IPS-18c (cell line): ENCODE measurements around the gene TOP1.

Source experiments
- H3K4me3 ChIP-seq: 2 replicates; pipeline ENCODE4 v1.7.0; 2013; ENCODE audit warnings: low read depth, mild to moderate bottlenecking, low read length, moderate library complexity; ENCODE audit not compliant: insufficient read depth
- H3K9me3 ChIP-seq: one replicate; pipeline ENCODE4 v1.6.1; 2013; ENCODE audit warnings: mild to moderate bottlenecking, low read length, moderate library complexity; ENCODE audit not compliant: control insufficient read depth, insufficient read depth

TOP1 gene

DNA sequence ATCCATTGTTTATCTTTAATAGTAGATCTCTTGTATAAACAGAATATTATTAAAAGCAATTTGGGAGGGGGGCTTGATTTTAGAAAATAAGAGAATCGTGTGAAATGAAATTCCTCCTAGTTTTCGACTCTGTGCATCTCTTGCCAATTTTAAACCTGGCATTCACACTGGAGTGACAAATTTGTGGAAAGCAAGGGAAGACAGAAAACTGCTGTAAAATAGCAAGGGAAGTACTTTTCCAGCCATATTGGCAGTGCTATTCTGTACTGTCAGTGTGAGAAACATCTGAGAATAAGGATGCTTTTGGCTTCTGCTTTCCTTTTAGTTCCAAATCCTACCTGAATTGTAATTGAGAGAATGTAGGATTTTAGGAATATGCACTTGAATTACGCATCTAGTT lies 40.2 kb downstream of the TOP1 start:
- H3K4me3 ChIP-seq, result no peak overlapping the region
- no peaks in the 10 kb centered on the region for H3K9me3 ChIP-seq

DNA sequence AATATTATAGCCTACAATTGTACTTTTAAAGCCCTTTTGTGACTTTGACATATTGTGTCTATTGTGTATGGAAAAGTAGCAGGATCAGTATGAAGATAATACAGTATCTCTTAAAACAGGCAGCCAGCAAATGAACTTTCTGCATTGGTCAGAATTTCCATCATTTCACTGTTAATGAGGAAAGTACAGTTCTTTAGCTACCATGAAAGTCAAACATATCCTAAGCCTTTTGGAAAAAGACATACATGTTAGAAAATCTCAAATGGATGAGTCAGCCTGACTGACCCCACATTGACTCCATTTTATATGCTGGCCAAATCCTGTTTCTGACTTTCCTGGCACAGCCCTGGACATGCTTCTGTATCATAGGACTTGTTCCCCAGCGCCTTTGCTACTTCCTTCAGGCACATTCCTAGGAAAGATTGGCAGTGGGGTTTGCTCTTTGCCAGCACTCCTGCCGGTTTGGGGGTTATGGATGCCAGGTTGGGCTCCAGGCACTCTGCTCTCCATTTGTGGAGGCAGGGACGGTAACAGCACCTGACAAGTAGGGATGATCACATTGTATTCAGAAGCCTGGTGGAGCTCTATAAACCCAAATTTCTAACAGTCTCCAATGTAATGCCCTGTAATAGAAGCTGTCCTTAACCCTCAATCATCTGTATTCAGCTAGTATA lies 43.7 kb downstream of the TOP1 start:
- Histone ChIP-seq H3K9me3 (no peaks in the 10 kb centered on the region), H3K4me3 (no peak overlapping the region)

DNA sequence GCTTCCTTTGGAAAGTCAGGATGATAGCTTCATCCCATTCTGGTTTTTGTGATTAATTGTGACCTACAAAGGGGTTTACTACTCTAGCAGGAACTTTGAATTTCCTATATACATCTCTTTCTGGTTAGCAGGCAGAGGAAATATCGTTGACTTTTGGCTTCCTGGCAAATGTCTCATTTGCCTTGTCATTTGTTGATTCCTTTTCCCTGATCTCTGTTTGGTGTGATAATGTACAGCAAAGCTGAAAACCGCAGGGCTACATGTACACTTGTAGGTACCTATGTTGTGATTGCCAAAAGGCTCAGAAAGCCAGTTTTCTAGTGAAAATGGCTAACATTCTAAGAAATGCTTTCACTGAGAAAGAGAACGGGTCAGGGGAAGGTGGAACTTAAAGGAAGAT lies 44.3 kb downstream of the TOP1 start:
- H3K9me3 ChIP-seq, result no peaks in the 10 kb centered on the region
- no peak overlapping the region for H3K4me3 ChIP-seq

DNA sequence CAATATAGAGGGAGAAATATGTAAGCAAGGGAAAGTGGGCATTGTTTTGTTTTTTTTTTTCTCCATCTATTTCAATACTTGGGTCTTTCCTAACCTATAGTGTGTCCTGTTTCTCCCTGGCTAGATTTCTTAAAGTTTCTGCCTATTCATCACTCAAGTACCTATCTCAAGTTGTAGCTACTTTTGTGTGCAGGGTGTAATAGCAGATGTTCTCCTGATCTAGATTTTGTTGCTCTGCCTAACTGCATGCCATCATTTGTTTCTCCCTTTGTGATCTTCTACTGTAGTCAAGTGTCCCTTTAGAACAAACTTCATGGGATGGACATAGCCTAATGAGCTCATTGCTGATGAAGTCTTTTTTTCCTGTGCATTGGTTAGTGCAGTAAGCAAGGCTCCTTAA lies 45.8 kb downstream of the TOP1 start:
- Histone ChIP-seq H3K9me3 (no peaks in the 10 kb centered on the region), H3K4me3 (no peak overlapping the region)

DNA sequence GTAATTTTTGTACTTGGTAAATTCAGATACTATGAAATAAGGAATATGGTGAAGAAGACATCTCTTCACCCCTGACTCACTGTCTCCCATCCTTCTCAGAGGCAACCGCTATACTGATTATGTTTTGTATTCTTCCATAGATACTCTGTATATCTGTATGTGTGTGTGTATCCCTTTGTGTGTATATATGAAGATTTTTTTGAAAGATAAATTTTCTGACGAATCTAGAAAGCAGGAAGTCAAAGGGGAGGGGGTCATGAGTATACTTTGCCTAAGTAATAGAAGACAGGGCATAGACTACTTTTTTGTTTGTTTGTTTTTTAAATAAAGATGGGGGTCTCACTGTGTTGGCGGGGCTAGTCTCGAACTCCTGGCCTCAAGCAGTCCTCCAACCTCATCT lies 48.2 kb downstream of the TOP1 start:
- Histone ChIP-seq H3K4me3 (no peak overlapping the region), H3K9me3 (no peaks in the 10 kb centered on the region)

DNA sequence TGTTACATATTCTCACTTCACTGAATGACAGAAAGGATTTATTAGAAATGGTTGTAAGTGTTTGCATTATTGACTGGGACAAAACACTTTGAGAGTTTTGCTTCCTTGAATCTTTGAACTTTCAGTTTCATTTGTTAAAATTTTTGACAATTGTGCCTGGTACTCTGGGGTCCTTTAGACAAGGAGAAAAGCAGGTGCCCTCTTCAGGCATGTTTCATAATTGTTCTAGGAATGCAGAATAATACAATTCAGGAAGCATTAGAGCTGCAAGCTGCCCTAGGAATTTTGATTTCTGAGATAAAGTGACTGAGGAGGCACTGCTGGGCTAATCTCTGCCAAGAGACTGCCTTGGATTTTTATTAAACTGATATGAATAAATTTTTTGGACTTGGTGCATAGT lies 49.7 kb downstream of the TOP1 start:
- H3K4me3 ChIP-seq, result no peak overlapping the region
- H3K9me3 ChIP-seq, result no peaks in the 10 kb centered on the region

DNA sequence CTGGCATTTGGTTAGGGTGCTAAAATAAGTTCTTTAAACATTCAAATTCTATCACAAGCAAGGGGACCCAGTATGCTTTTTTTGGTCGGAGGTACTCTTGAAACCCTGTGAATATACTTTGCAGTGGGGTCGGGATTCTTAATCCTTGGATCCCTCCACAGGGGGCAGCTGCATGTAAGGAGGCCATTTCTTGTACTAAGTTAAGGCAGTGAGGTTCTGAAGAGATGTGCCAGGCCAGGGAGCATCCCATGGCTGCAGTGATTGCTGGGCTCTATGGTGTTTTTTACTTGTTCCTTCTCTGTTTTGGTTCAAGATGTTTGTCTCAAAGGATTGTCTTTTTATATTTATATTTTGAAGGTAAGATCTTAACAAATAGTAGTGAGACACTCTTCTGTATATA lies 50.4 kb downstream of the TOP1 start:
- H3K9me3 ChIP-seq, result no peaks in the 10 kb centered on the region

DNA sequence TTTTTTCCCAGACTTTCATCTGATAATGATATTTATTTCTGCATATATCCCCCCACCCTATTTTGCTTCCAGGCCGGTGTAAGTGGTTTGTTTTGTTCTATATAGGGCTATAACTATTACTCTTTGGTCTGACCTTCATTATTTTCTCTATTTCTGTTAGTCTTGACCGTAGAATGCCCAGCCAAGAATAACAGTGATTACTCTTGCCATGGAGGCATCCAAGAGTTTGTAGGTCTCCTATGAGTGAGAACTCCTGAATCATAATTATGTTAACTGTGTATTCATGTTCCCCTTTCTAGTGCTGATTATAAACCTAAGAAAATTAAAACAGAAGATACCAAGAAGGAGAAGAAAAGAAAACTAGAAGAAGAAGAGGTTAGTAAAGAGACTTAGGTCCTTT lies 52.2 kb downstream of the TOP1 start:
- Histone ChIP-seq H3K9me3 (no peaks in the 10 kb centered on the region), H3K4me3 (no peak overlapping the region)

More for the DNA sequence above, 50.4 kb downstream of the TOP1 start:
- H3K4me3 ChIP-seq, result no peak overlapping the region

DNA sequence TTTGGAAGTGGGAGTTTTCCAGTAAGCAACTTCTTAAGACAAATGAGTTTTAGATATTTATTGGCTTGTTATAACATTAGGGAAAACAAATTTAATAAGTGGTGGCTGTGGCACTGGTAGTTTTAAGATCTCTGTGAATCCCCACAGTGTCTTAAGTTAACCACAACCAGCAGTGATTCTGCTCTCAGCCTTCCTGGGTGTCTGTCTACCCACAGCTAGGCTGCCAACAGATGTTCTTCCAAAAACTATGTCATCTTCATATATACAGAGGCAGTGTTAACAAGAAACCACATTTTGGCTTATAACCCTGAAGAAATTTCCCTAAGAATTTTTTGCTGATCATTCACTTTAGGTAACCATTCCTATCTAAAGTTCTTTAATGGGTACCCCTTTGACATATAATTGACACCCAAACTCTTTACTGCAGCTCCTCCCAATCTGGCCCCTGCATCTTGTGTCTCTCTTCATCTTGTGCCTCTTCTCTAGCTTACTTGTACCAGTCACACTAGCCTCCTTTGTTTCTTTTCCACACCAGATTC lies 52.7 kb downstream of the TOP1 start:
- no peaks in the 10 kb centered on the region for H3K9me3 ChIP-seq
- no peak overlapping the region for H3K4me3 ChIP-seq

DNA sequence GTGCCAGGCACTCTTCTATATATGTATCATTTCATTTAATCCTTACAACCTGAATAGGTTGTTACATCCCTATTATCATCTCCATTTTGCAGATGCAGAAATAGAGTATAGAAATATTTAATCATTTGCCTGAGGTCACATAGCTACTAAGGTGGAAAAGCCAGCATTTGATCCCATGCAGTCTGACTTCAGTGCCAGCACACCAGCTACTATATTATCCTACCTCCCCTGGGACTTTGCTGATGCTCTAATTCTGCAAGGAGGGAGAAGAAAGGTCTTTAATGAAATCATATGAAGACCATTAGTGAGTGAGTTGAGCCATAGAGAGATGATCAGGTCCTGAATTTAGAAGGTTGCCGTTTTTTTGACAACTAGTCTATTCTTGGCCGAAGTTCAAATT lies 53.7 kb downstream of the TOP1 start:
- H3K4me3 ChIP-seq, result no peak overlapping the region
- H3K9me3 ChIP-seq, result no peaks in the 10 kb centered on the region

DNA sequence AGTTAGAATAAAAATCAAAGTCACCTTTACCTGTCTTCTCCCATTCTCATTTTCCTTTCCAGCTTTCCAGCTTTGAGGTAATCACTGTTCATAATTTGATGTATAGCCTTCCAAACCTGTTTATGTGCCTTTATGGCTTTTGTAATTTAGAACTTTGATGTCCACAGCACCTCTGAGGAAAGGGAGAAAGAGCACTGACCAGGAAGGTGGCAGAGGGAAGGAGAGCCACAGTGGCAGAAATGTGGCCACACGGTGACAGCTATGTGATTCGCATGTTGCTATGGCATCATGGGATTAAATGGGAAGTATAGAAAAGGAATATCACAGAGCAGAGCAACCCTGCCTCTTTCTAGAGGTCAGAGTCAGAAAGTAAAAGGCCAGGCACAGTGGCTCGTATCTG lies 57.0 kb downstream of the TOP1 start:
- Histone ChIP-seq H3K9me3 (no peaks in the 10 kb centered on the region), H3K4me3 (no peak overlapping the region)

DNA sequence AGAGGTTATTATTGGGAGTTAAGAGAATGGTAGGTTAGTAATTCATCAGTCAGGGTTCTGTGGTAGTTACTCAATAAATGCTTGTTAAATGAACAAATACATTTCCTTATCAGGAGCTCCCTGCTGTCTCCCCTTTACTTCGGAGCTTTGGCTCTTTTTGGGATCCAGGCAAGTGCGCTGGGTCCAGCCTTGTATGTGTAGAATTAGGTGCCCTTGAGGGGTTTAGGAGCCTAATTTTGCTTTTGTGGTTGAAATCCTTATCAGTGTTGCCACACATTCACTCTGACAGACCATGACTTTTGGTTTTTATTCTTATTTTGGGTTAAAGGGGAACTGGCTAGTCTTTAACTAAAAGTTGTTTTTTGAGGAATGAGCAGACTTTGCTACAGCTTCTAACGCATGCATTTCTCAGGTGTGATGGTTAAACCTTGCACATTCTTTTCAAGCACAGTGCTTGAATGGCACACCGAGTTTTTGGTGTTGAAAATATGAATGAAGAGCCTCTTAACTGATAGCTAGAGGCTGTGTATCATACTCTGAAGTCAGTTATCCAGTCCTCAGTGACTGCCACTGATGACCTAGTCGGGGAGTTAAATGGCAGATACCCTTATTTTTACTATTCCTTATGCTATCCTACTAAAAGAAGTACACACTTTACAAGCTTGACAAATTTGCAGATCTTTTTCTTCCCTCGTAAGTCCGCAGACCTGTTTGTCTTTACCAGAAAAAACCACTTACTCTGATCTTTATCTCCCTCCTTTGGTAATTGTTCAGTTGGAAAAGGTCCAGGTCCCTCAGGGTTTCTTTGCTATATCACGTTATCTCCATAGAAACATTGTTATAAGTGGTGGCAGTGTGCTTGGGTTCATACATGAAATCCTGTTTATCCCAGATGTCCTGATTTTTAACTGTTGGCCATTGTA lies 58.0 kb downstream of the TOP1 start:
- Histone ChIP-seq H3K4me3 (no peak overlapping the region), H3K9me3 (no peaks in the 10 kb centered on the region)

DNA sequence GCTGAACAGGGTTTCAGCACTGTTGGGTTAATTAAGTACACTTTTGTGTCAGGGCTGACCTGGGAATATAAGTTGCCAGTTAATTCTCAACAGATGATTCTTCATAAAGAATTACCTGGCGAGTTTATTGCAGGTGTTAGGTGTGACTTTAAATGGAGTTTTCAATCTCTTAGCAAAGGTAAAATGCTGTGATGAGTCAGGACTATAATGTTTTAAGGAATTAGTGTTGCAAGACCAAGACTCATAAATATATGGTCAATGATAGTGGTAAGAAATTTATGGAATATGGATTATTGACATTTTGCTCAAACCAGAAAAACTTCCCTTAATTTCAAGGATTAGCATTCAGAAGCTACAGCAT lies 58.7 kb downstream of the TOP1 start:
- Histone ChIP-seq H3K9me3 (no peaks in the 10 kb centered on the region), H3K4me3 (no peak overlapping the region)

DNA sequence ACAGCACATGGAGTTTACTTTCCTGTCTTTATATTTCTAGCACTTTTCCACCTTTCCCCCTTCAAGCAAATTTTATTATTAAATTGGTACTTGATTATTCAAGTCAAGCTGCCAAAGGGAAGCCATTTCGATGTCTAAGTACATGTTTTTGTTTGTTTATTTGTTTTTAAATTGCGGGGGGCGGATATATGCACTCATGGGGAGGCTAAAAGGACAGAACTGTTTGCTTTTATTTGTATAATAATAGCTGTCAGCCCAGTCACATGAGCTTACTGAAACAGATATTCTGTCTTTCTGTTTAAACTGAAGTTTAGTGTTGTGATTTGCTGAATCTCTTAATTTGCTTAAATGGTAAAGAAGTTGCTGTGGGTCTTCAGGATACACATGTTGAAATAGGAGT lies 59.2 kb downstream of the TOP1 start:
- Histone ChIP-seq H3K9me3 (no peaks in the 10 kb centered on the region), H3K4me3 (no peak overlapping the region)

DNA sequence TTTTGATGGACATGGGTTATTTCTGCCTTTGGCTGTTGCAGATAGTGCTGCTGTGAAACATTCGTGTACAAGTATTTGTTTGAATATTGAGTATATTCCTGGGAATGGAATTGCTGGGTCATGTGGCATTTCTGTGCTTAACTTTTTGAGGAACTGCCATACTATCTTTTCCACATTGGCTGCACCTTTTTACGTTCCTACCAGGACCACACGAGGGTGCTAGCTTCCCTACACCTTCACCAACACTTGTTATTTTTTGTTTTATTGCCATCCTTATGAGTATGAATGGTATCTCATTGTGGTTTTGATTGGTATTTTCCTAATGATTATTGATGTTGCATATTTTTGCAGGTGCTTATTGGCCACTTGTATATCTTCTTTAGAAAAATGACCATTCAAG lies 60.9 kb downstream of the TOP1 start:
- no peaks in the 10 kb centered on the region for H3K9me3 ChIP-seq

DNA sequence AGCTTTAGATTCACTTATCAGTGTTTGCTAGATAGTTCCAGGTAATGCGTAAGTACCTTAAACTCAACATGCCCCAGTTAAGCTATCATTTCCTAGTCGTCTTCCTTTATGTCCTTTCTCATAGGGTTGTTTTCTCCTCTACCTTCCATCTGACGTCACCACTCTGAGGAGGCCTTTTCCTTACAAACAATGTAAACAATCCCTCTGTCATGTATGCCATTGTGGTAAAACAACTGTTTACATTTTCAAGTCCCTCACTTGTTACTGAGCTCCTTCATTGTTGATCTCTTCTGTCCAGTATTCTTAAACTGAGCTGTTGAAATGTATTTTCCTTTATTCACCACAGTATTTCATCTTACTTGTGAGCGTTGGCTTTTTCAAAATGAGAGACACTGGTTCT lies 63.3 kb downstream of the TOP1 start:
- H3K9me3 ChIP-seq, result no peaks in the 10 kb centered on the region

More for the DNA sequence above, 60.9 kb downstream of the TOP1 start:
- no peak overlapping the region for H3K4me3 ChIP-seq

DNA sequence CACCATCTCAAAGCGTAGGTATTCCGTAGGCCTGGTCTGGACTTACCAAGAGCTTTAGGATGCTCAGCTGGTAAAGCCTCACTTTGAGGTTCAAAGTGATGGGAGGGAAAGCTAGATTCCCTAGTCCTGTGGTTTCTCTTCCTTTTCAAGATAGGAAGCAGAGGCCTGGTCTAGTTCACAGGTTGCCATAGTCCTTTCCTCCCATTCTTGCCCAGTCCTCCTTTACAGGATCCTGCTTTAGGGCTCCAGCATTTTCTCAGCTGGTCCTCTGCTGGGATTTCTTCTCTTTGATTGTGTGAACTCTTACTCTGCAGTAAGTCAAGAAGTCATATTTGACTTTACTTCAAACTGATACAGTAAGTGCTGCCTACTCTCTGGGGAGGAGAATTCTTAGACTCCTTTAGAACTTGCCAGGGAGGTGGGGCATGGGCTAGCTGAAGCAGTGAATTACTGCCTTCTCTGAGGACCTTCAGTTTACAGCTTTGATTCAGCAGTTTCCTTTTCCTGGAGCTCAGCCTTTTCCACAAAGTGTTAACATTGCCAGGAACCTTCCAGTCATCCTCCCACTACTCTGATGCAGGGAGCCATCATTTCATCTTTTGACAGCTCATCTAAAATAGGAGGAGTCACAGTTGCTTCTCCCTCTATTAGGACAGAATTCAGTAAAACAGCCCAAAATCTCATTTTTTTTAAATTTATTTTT lies 65.9 kb downstream of the TOP1 start:
- H3K4me3 ChIP-seq, result no peak overlapping the region
- no peaks in the 10 kb centered on the region for H3K9me3 ChIP-seq

More for the DNA sequence above, 63.3 kb downstream of the TOP1 start:
- H3K4me3 ChIP-seq, result no peak overlapping the region
